ENCODE results near the gene CBLC.

CBLC gene

GRCh38 chr19:44813070-44813840, 35.6 kb downstream of the CBLC start:
- Histone ChIP-seq H3K4me2 (ENCODE audit: insufficient read depth, low read length, poor library complexity, severe bottlenecking) (no peak overlapping the region), H2AK5ac (ENCODE audit: low read depth, low read length) (peak overlapping the region; percentile 79), H3K27ac (replicated peaks; ENCODE audit: low read length) (no peak overlapping the region), H3K4me1 (ENCODE audit: control insufficient read depth in 2 of 2, insufficient read depth in 1 of 2, low read depth in 1 of 2, low read length in 2 of 2) (peaks cover 20 to 21% of the 10 kb centered on the region in 2 donors), H3K36me3 (replicated peaks in 1 of 2; ENCODE audit: control insufficient read depth in 2 of 2, insufficient read depth in 2 of 2, low read length in 2 of 2) (no peaks in the 10 kb centered on the region), H2AFZ (ENCODE audit: low read length) (no peak overlapping the region), H3K14ac (ENCODE audit: low read length) (peak overlapping the region; percentile 44), H3K4me3 (ENCODE audit: low read length in 2 of 2) (no peak overlapping the region), H3K9ac (ENCODE audit: low read depth, low read length, poor library complexity) (peak overlapping the region; percentile 63), H4K8ac (ENCODE audit: low read depth, low read length) (no peak overlapping the region), H3K23ac (ENCODE audit: low read depth, low read length, poor library complexity) (peak overlapping the region; percentile 3), H3K27me3 (ENCODE audit: control insufficient read depth in 3 of 3, insufficient read depth in 3 of 3, low read depth in 1 of 3, low read length in 3 of 3) (peaks cover 0 to 5% (median 2%) of the 10 kb centered on the region in 3 experiments), H3K4ac (ENCODE audit: low read length) (no peak overlapping the region), H2BK120ac (ENCODE audit: low read depth, low read length) (no peak overlapping the region), H2BK5ac (ENCODE audit: low read length) (no peak overlapping the region), H3K9me3 (replicated peaks in 1 of 2; ENCODE audit: control insufficient read depth in 2 of 2, insufficient read depth in 1 of 2, low read depth in 1 of 2, low read length in 2 of 2) (peaks cover 0 to 3% of the 10 kb centered on the region in 2 donors), H4K91ac (ENCODE audit: low read depth, low read length, poor library complexity) (no peak overlapping the region), H2BK15ac (ENCODE audit: low read length) (peak overlapping the region; percentile 43), H3K18ac (ENCODE audit: low read length) (no peak overlapping the region), H3K79me1 (ENCODE audit: low read depth, low read length) (no peaks in the 10 kb centered on the region), H2BK12ac (ENCODE audit: low read length) (no peak overlapping the region)
- DNase-seq (ENCODE audit: low spot score) = no peak
- no CpG with 5 or more reads among the region's 38 CpGs for WGBS, 2 donors (ENCODE audit: extremely low coverage in 2 of 2, insufficient read length in 2 of 2, insufficient replicate concordance in 1 of 2)

GRCh38 chr19:44813841-44814470, 36.3 kb downstream of the CBLC start:
- Histone ChIP-seq H3K27ac (replicated peaks; ENCODE audit: low read length) (no peak overlapping the region), H2BK5ac (ENCODE audit: low read length) (no peak overlapping the region), H3K36me3 (replicated peaks in 1 of 2; ENCODE audit: control insufficient read depth in 2 of 2, insufficient read depth in 2 of 2, low read length in 2 of 2) (no peaks in the 10 kb centered on the region), H3K79me1 (ENCODE audit: low read depth, low read length) (no peaks in the 10 kb centered on the region), H2AFZ (ENCODE audit: low read length) (no peak overlapping the region), H3K9me3 (replicated peaks in 1 of 2; ENCODE audit: control insufficient read depth in 2 of 2, insufficient read depth in 1 of 2, low read depth in 1 of 2, low read length in 2 of 2) (peaks cover 0 to 3% of the 10 kb centered on the region in 2 donors), H3K4me3 (ENCODE audit: low read length in 2 of 2) (no peak overlapping the region), H3K23ac (ENCODE audit: low read depth, low read length, poor library complexity) (peak overlapping the region; percentile 10), H3K9ac (ENCODE audit: low read depth, low read length, poor library complexity) (no peak overlapping the region), H4K91ac (ENCODE audit: low read depth, low read length, poor library complexity) (no peak overlapping the region), H2BK15ac (ENCODE audit: low read length) (no peak overlapping the region), H2BK12ac (ENCODE audit: low read length) (no peak overlapping the region), H2AK5ac (ENCODE audit: low read depth, low read length) (peak overlapping the region; percentile 10), H2BK120ac (ENCODE audit: low read depth, low read length) (no peak overlapping the region), H3K4ac (ENCODE audit: low read length) (no peak overlapping the region), H3K27me3 (ENCODE audit: control insufficient read depth in 3 of 3, insufficient read depth in 3 of 3, low read depth in 1 of 3, low read length in 3 of 3) (peaks cover 0 to 5% (median 2%) of the 10 kb centered on the region in 3 experiments), H3K4me2 (ENCODE audit: insufficient read depth, low read length, poor library complexity, severe bottlenecking) (no peak overlapping the region), H3K18ac (ENCODE audit: low read length) (no peak overlapping the region), H4K8ac (ENCODE audit: low read depth, low read length) (no peak overlapping the region), H3K14ac (ENCODE audit: low read length) (no peak overlapping the region), H3K4me1 (ENCODE audit: control insufficient read depth in 2 of 2, insufficient read depth in 1 of 2, low read depth in 1 of 2, low read length in 2 of 2) (peaks cover 15 to 18% of the 10 kb centered on the region in 2 donors)
- DNase-seq (ENCODE audit: low spot score) = no peak
- WGBS, 2 donors (ENCODE audit: extremely low coverage in 2 of 2, insufficient read length in 2 of 2, insufficient replicate concordance in 1 of 2) = no CpG with 5 or more reads among the region's 16 CpGs

GRCh38 chr19:44814517-44814916, 36.8 kb downstream of the CBLC start:
- H3K36me3 ChIP-seq (replicated peaks in 1 of 2; ENCODE audit: control insufficient read depth in 2 of 2, insufficient read depth in 2 of 2, low read length in 2 of 2) = no peaks in the 10 kb centered on the region
- H3K23ac ChIP-seq (ENCODE audit: low read depth, low read length, poor library complexity) = peak overlapping the region; percentile 10
- peaks cover 0 to 5% (median 0%) of the 10 kb centered on the region in 3 experiments for H3K27me3 ChIP-seq (ENCODE audit: control insufficient read depth in 3 of 3, insufficient read depth in 3 of 3, low read depth in 1 of 3, low read length in 3 of 3)
- DNase-seq (ENCODE audit: low spot score) = no peak
- no CpG with 5 or more reads among the region's 17 CpGs for WGBS, 2 donors (ENCODE audit: extremely low coverage in 2 of 2, insufficient read length in 2 of 2, insufficient replicate concordance in 1 of 2)
- no peak overlapping the region for H4K8ac ChIP-seq (ENCODE audit: low read depth, low read length)
- H4K91ac ChIP-seq (ENCODE audit: low read depth, low read length, poor library complexity) = no peak overlapping the region
- no peak overlapping the region for H3K27ac ChIP-seq (replicated peaks; ENCODE audit: low read length)
- H2BK5ac ChIP-seq (ENCODE audit: low read length) = no peak overlapping the region
- H3K79me1 ChIP-seq (ENCODE audit: low read depth, low read length) = no peaks in the 10 kb centered on the region
- no peak overlapping the region for H2BK12ac ChIP-seq (ENCODE audit: low read length)
- H3K9me3 ChIP-seq (replicated peaks in 1 of 2; ENCODE audit: control insufficient read depth in 2 of 2, insufficient read depth in 1 of 2, low read depth in 1 of 2, low read length in 2 of 2) = peaks cover 0 to 3% of the 10 kb centered on the region in 2 donors
- H3K18ac ChIP-seq (ENCODE audit: low read length) = no peak overlapping the region
- H2AK5ac ChIP-seq (ENCODE audit: low read depth, low read length) = peak overlapping the region; percentile 10
- peak overlapping the region; percentile 30 for H3K9ac ChIP-seq (ENCODE audit: low read depth, low read length, poor library complexity)
- H3K4me3 ChIP-seq (ENCODE audit: low read length in 2 of 2) = no peak overlapping the region
- no peak overlapping the region for H3K4me2 ChIP-seq (ENCODE audit: insufficient read depth, low read length, poor library complexity, severe bottlenecking)
- H3K4ac ChIP-seq (ENCODE audit: low read length) = no peak overlapping the region
- no peak overlapping the region for H2AFZ ChIP-seq (ENCODE audit: low read length)
- peaks cover 10 to 14% of the 10 kb centered on the region in 2 donors for H3K4me1 ChIP-seq (ENCODE audit: control insufficient read depth in 2 of 2, insufficient read depth in 1 of 2, low read depth in 1 of 2, low read length in 2 of 2)
- H3K14ac ChIP-seq (ENCODE audit: low read length) = no peak overlapping the region
- H2BK120ac ChIP-seq (ENCODE audit: low read depth, low read length) = no peak overlapping the region
- no peak overlapping the region for H2BK15ac ChIP-seq (ENCODE audit: low read length)

- peaks cover 0 to 3% of the 10 kb centered on the region in 2 donors for H3K9me3 ChIP-seq (replicated peaks in 1 of 2; ENCODE audit: control insufficient read depth in 2 of 2, insufficient read depth in 1 of 2, low read depth in 1 of 2, low read length in 2 of 2)
- peaks cover 0 to 2% (median 0%) of the 10 kb centered on the region in 3 experiments for H3K27me3 ChIP-seq (ENCODE audit: control insufficient read depth in 3 of 3, insufficient read depth in 3 of 3, low read depth in 1 of 3, low read length in 3 of 3)
- H2AK5ac ChIP-seq (ENCODE audit: low read depth, low read length) = no peak overlapping the region
- no peak overlapping the region for H4K8ac ChIP-seq (ENCODE audit: low read depth, low read length)
- H3K4ac ChIP-seq (ENCODE audit: low read length) = no peak overlapping the region
- H2BK5ac ChIP-seq (ENCODE audit: low read length) = no peak overlapping the region
- no peak overlapping the region for H2BK15ac ChIP-seq (ENCODE audit: low read length)
- H3K36me3 ChIP-seq (replicated peaks in 1 of 2; ENCODE audit: control insufficient read depth in 2 of 2, insufficient read depth in 2 of 2, low read length in 2 of 2) = no peaks in the 10 kb centered on the region
- no peak overlapping the region for H3K23ac ChIP-seq (ENCODE audit: low read depth, low read length, poor library complexity)
- no peak overlapping the region for H3K4me2 ChIP-seq (ENCODE audit: insufficient read depth, low read length, poor library complexity, severe bottlenecking)
- H3K14ac ChIP-seq (ENCODE audit: low read length) = no peak overlapping the region
- no CpG with 5 or more reads among the region's 2 CpGs for WGBS, 2 donors (ENCODE audit: extremely low coverage in 2 of 2, insufficient read length in 2 of 2, insufficient replicate concordance in 1 of 2)
- H3K27ac ChIP-seq (replicated peaks; ENCODE audit: low read length) = no peak overlapping the region
- no peak overlapping the region for H4K91ac ChIP-seq (ENCODE audit: low read depth, low read length, poor library complexity)
- no peak for DNase-seq (ENCODE audit: low spot score)
- H2BK12ac ChIP-seq (ENCODE audit: low read length) = no peak overlapping the region
- no peak overlapping the region for H3K4me3 ChIP-seq (ENCODE audit: low read length in 2 of 2)
- peaks cover under 1 to 1% of the 10 kb centered on the region in 2 donors for H3K4me1 ChIP-seq (ENCODE audit: control insufficient read depth in 2 of 2, insufficient read depth in 1 of 2, low read depth in 1 of 2, low read length in 2 of 2)
- H3K9ac ChIP-seq (ENCODE audit: low read depth, low read length, poor library complexity) = no peak overlapping the region
- no peak overlapping the region for H3K18ac ChIP-seq (ENCODE audit: low read length)
- no peaks in the 10 kb centered on the region for H3K79me1 ChIP-seq (ENCODE audit: low read depth, low read length)
- no peak overlapping the region for H2BK120ac ChIP-seq (ENCODE audit: low read depth, low read length)
- no peak overlapping the region for H2AFZ ChIP-seq (ENCODE audit: low read length)
Measured at GRCh38 chr19:44816301-44816700, 38.6 kb downstream of the CBLC start.
